Dendritic cell treated with granulocyte-macrophage colony-stimulating factor and Interleukin-4, amounts not matched to agents 40 ng/mL and 50 ng/mL, for 4 days (primary cell): Measurements from ENCODE around the gene FMN2.

Experiments
- H3K27ac Mint-ChIP-seq: one replicate; pipeline ENCODE4 v1.8.0; 2022; ENCODE audit warnings: mild to moderate bottlenecking, mixed read lengths
- H3K27me3 Mint-ChIP-seq: one replicate; pipeline ENCODE4 v1.8.0; 2022; ENCODE audit warnings: mild to moderate bottlenecking, mixed read lengths
- H3K36me3 Mint-ChIP-seq: one replicate; pipeline ENCODE4 v1.8.0; 2022; ENCODE audit warnings: low read depth, mixed read lengths
- H3K4me1 Mint-ChIP-seq: one replicate; pipeline ENCODE4 v1.8.0; 2022; ENCODE audit warnings: low read depth, mixed read lengths
- H3K4me3 Mint-ChIP-seq: one replicate; pipeline ENCODE4 v1.8.0; 2022; ENCODE audit warnings: mild to moderate bottlenecking, moderate library complexity, mixed read lengths
- H3K9me3 Mint-ChIP-seq: one replicate; pipeline ENCODE4 v1.8.0; 2022; ENCODE audit warnings: mixed read lengths
- intact Hi-C: fragments of 100-400 bp; cut with micrococcal nuclease; formaldehyde crosslinking; loops from one replicate; pipeline ENCODE4 v1.15.0; 2022

The FMN2 gene

DNA sequence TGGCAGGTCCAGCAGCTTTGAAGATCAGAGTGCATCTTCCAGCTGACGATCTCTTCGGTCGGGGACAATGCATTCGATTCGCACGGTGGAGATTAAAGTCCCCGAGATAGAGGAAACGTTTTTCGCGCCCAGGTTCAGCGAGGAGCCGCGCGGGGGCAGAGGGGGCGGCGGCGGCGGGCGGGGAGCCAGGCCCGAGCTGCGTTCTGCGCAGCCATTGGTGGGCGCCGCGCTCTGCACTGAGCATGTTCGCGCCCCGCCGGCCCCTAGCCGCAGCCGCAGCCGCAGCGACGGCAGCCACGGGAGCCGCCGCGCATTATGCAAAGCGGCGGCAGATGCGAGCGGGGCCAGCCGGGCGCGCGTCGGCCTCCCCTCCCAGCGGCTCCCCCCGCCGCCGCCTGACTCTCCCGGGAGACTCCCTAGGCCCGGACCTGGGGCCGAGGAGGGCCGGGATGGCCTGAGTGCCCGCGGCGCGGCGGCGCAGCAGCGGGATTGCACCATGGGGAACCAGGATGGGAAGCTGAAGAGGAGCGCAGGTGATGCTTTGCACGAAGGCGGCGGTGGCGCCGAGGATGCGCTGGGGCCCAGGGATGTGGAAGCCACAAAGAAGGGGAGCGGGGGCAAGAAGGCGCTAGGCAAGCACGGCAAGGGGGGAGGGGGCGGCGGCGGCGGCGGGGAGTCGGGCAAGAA is at the start of gene FMN2:
FMN2 (plus strand) TSS at position 270 of the 687 bp plus-strand sequence; CDS start at position 497, 227 bp downstream.
- H3K9me3 Mint-ChIP-seq: no peaks in the 10 kb centered on the region
- H3K27ac Mint-ChIP-seq: no peak within 1 kb of the TSS
- no peak within 1 kb of the TSS for H3K4me3 Mint-ChIP-seq
- H3K4me1 Mint-ChIP-seq: no peaks in the 10 kb centered on the region
- intact Hi-C loops: no loop called here
- H3K27me3 Mint-ChIP-seq: peaks cover 56% of the 10 kb centered on the region
- no peaks in the 10 kb centered on the region for H3K36me3 Mint-ChIP-seq

GRCh38 chr1:240044620-240045019 is 47.1 kb upstream of the FMN2 start:
- no peak overlapping the region for H3K27ac Mint-ChIP-seq
- H3K36me3 Mint-ChIP-seq: no peaks in the 10 kb centered on the region
- no peaks in the 10 kb centered on the region for H3K27me3 Mint-ChIP-seq
- H3K4me1 Mint-ChIP-seq: no peaks in the 10 kb centered on the region
- H3K4me3 Mint-ChIP-seq: no peak overlapping the region
- intact Hi-C loops: no loop called here
- H3K9me3 Mint-ChIP-seq: no peaks in the 10 kb centered on the region

DNA sequence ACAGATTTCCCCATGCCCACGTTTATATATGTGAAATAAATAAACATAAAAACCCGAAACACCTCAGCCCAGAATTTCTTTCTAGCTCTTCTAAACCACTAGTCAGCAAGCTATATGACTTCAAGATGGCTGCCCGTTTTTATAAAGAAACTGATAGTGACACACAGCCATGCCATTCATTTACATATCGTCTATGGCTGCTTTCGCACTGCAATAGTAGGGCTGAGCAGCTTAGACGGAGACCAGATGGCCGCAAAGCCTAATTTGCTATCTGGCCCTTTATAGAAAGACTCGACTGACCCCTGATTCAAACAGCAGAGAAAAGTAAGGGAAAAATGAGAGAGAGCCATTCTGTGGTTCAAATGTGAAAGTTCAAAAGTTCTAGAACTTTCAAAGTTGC is 45.7 kb upstream of the FMN2 start:
- no peak overlapping the region for H3K27ac Mint-ChIP-seq
- H3K27me3 Mint-ChIP-seq: no peaks in the 10 kb centered on the region
- H3K4me1 Mint-ChIP-seq: no peaks in the 10 kb centered on the region
- H3K9me3 Mint-ChIP-seq: no peaks in the 10 kb centered on the region
- no peak overlapping the region for H3K4me3 Mint-ChIP-seq
- intact Hi-C loops: no loop called here
- H3K36me3 Mint-ChIP-seq: no peaks in the 10 kb centered on the region

DNA sequence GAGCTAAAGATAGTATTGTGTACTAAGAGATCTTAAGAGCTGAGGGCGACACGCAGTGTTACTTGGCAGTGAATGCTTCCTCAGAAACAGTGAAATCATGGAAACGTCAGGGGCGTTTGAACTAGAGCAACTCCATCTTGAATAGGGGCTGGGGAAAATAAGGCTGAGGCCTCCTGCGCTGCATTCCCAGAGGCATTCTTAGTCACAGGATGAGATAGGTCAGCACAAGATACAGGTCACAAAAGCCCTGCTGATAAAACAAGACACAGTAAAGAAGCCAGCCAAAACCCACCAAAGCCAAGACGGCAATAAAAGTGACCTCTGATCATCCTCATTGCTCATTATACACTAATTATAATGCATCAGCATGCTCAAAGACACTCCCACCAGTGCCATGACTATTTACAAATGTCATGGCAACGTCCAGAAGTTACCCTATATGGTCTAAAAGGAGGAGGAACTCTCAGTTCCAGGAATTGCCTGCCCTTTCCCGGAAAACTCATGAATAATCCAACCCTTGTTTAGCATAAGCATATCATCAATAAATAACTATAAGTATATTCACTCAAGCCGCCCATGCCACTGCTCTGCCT is 37.5 kb upstream of the FMN2 start:
- Mint-ChIP-seq H3K4me3 (no peak overlapping the region), H3K4me1 (no peaks in the 10 kb centered on the region), H3K36me3 (no peaks in the 10 kb centered on the region), H3K27ac (no peak overlapping the region), H3K27me3 (no peaks in the 10 kb centered on the region), H3K9me3 (no peaks in the 10 kb centered on the region)
- intact Hi-C loops: no loop called here

DNA sequence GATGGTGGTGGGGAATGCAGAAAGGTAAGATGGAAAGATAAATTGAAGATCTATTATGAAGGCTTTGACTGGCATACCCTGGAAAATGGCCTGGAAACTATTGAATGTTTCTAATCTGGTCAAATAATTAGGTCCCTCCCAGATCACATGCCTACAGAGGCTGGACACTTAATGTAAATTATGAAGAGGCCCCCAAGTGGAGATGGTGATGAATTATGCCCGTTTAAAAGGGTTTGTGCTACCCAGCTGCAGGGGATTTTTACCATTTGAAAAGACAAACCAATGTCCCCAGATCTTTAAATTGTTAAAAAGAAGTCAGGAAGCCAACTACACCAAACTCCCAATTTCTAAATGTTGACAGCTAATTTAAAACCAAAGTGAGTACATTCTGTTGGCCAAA is 35.7 kb upstream of the FMN2 start:
- Mint-ChIP-seq H3K4me3 (no peak overlapping the region), H3K27ac (no peak overlapping the region), H3K36me3 (no peaks in the 10 kb centered on the region), H3K27me3 (no peaks in the 10 kb centered on the region), H3K9me3 (no peaks in the 10 kb centered on the region), H3K4me1 (no peaks in the 10 kb centered on the region)
- intact Hi-C loops: no loop called here

DNA sequence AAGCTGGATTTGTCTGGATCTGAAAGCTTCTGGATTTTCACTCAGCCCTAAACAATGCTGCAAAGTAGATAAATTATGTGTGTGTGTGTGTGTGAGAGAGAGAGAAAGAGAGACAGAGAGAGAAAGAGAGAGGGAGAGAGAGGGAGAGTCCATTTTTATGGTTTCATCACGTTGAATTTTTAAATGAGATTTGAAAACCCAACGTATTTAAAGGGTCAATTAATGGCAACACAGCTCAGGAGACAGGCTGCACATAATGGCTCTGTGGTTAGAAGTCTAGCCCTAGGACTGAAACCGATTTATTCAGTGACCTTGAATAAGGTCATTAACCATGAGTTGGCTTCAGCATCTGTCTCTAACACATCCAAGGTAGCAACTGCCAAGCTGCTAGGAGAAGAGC is 35.3 kb upstream of the FMN2 start:
- no peaks in the 10 kb centered on the region for H3K4me1 Mint-ChIP-seq
- H3K27ac Mint-ChIP-seq: no peak overlapping the region
- intact Hi-C loops: no loop called here
- no peaks in the 10 kb centered on the region for H3K9me3 Mint-ChIP-seq
- no peak overlapping the region for H3K4me3 Mint-ChIP-seq
- no peaks in the 10 kb centered on the region for H3K36me3 Mint-ChIP-seq
- H3K27me3 Mint-ChIP-seq: no peaks in the 10 kb centered on the region

- no peaks in the 10 kb centered on the region for H3K36me3 Mint-ChIP-seq
- no peaks in the 10 kb centered on the region for H3K27me3 Mint-ChIP-seq
- intact Hi-C loops: no loop called here
- H3K27ac Mint-ChIP-seq: no peak overlapping the region
- no peaks in the 10 kb centered on the region for H3K4me1 Mint-ChIP-seq
- no peak overlapping the region for H3K4me3 Mint-ChIP-seq
- no peaks in the 10 kb centered on the region for H3K9me3 Mint-ChIP-seq
Measured at GRCh38 chr1:240058049-240058448, 33.6 kb upstream of the FMN2 start.

DNA sequence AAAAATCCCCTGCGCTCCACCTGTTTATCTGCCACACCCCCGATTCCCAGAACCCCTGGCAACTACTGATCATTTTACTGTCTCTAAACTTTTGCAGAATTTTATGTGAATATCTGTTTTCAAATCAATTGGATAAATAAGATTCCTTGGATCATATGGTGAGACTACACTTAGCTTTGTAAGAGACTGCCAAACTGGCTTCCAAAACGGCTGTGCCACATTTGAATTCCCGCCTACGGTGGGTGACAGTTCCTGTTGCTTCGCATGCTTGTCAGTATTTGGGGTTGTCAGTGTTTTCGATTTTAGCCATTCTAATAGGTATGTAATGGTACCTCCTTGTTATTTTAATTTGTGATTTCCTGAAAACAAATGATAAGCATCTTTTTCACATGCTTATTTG is 22.7 kb upstream of the FMN2 start:
- H3K36me3 Mint-ChIP-seq: no peaks in the 10 kb centered on the region
- no peaks in the 10 kb centered on the region for H3K4me1 Mint-ChIP-seq
- peaks cover 9% of the 10 kb centered on the region for H3K9me3 Mint-ChIP-seq
- H3K27me3 Mint-ChIP-seq: no peaks in the 10 kb centered on the region
- no peak overlapping the region for H3K27ac Mint-ChIP-seq
- H3K4me3 Mint-ChIP-seq: no peak overlapping the region
- intact Hi-C loops: no loop called here

DNA sequence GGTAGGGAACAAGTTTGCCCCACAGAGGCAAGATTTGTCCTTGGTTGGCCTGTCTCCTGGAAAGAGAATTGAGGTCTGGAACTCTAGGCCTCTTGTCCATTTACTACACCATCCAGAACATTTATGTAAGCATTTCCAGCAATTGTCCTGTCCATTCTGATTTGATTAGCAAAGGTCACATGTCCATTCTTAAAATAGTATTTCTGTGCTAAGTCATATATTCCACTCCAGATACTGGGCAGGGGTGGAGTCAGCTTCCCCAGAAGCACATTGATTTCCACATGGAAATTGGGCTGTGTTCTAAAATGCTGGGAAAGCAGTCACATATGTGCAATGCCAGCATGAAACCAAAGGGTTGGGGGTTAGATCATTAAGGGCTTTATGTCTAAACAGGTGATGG is 21.5 kb upstream of the FMN2 start:
- intact Hi-C loops: no loop called here
- H3K27ac Mint-ChIP-seq: no peak overlapping the region
- peaks cover 9% of the 10 kb centered on the region for H3K9me3 Mint-ChIP-seq
- no peaks in the 10 kb centered on the region for H3K36me3 Mint-ChIP-seq
- no peaks in the 10 kb centered on the region for H3K27me3 Mint-ChIP-seq
- no peaks in the 10 kb centered on the region for H3K4me1 Mint-ChIP-seq
- no peak overlapping the region for H3K4me3 Mint-ChIP-seq

GRCh38 chr1:240073097-240073496 is 18.6 kb upstream of the FMN2 start:
- H3K36me3 Mint-ChIP-seq: no peaks in the 10 kb centered on the region
- peaks cover 23% of the 10 kb centered on the region for H3K9me3 Mint-ChIP-seq
- no peak overlapping the region for H3K4me3 Mint-ChIP-seq
- no peaks in the 10 kb centered on the region for H3K27me3 Mint-ChIP-seq
- intact Hi-C loops: no loop called here
- H3K4me1 Mint-ChIP-seq: no peaks in the 10 kb centered on the region
- no peak overlapping the region for H3K27ac Mint-ChIP-seq

DNA sequence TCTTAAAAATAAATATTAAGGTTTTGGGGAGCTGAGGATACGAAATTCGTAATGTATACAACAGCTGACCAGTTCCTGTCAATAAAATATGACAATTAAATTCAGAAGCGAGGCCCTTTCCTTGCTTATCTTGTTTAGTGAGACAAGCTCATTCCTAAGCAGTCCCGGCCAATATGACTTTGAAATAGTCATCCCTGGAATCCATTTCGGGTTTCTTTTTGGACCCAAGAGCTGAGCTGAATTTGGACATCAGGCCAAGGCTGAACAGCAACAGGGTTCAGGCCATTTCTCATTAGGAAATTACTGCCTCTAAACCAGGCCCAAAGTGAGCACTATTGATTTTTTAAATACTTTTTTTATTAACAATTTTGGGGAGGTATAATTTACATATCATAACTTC is 17.3 kb upstream of the FMN2 start:
- no peaks in the 10 kb centered on the region for H3K36me3 Mint-ChIP-seq
- no peaks in the 10 kb centered on the region for H3K27me3 Mint-ChIP-seq
- intact Hi-C loops: no loop called here
- H3K4me1 Mint-ChIP-seq: no peaks in the 10 kb centered on the region
- no peak overlapping the region for H3K4me3 Mint-ChIP-seq
- no peak overlapping the region for H3K27ac Mint-ChIP-seq
- H3K9me3 Mint-ChIP-seq: peaks cover 35% of the 10 kb centered on the region

GRCh38 chr1:240074908-240075307 is 16.8 kb upstream of the FMN2 start:
- H3K36me3 Mint-ChIP-seq: no peaks in the 10 kb centered on the region

DNA sequence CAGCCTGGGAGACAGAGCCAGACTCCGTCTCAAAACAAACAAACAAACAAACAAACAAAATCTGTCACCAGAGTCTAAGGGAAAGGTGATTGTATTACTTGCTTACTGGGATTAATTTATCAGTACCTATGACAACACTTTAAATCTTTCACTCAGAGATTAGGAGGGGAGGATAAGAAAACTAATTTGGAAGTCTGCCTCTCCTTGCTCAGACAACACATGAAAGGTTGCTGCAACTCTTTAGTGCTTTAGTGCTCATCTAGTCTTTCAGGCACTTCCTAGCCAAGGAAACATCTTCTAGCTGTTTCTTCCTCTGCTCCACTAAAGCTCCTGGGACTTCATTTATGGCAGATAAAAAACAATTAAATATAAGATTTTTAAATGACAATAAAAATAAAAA is 7.3 kb upstream of the FMN2 start:
- H3K36me3 Mint-ChIP-seq: no peaks in the 10 kb centered on the region
- intact Hi-C loops: no loop called here
- H3K4me1 Mint-ChIP-seq: no peaks in the 10 kb centered on the region
- peaks cover 9% of the 10 kb centered on the region for H3K27me3 Mint-ChIP-seq
- no peak overlapping the region for H3K27ac Mint-ChIP-seq
- no peak overlapping the region for H3K4me3 Mint-ChIP-seq
- peaks cover 3% of the 10 kb centered on the region for H3K9me3 Mint-ChIP-seq

More at GRCh38 chr1:240074908-240075307, 16.8 kb upstream of the FMN2 start:
- Mint-ChIP-seq H3K27me3 (no peaks in the 10 kb centered on the region), H3K4me3 (no peak overlapping the region), H3K9me3 (peaks cover 37% of the 10 kb centered on the region), H3K27ac (no peak overlapping the region), H3K4me1 (no peaks in the 10 kb centered on the region)
- intact Hi-C loops: no loop called here

- Mint-ChIP-seq H3K27ac (no peak overlapping the region), H3K4me1 (no peaks in the 10 kb centered on the region), H3K4me3 (no peak overlapping the region), H3K36me3 (no peaks in the 10 kb centered on the region), H3K27me3 (peaks cover 11% of the 10 kb centered on the region), H3K9me3 (no peaks in the 10 kb centered on the region)
- intact Hi-C loops: no loop called here
Measured at GRCh38 chr1:240084749-240085148, 6.9 kb upstream of the FMN2 start.

DNA sequence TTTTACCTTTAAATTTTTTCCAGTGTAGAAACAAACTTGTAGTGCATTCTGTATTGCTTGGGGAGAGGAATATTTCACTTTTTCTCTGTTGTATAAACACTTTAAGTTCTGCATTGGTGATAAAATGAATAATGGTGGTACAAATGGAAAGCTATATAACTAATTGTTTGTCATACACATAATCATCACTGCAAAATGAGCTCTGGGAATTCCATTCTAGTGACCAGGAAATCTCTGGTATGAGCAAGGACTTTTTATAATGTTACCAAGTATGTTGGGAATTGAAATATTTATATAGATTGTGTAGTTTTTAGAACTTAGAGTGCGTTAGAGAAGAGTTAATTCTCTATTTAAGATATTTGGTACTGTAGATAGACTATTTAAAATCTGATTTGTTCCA is 5.0 kb upstream of the FMN2 start:
- intact Hi-C loops: no loop called here
- H3K27ac Mint-ChIP-seq: no peak overlapping the region
- no peaks in the 10 kb centered on the region for H3K36me3 Mint-ChIP-seq
- peaks cover 25% of the 10 kb centered on the region for H3K27me3 Mint-ChIP-seq
- no peaks in the 10 kb centered on the region for H3K9me3 Mint-ChIP-seq
- no peaks in the 10 kb centered on the region for H3K4me1 Mint-ChIP-seq
- H3K4me3 Mint-ChIP-seq: no peak overlapping the region
